Activated T-cell treated with anti-CD3 and anti-CD28 coated beads for 48 hours (primary cell): ENCODE results near the gene CLMN.
A peak's percentile ranks its signal among the peaks of the same experiment; 100 is the strongest.
"Not testable (repeated sequence)": the region's sequence is repeated elsewhere in the genome, so short reads cannot be mapped to it uniquely, and the experiment has no call there.

Source experiments
- DNase-seq: peaks from one replicate; pipeline ENCODE4 v3.0.0-alpha.2; 2020; ENCODE audit warnings: low read depth

The CLMN gene

GRCh38 chr14:95287176-95287754, 32.4 kb downstream of the CLMN start:
- DNase-seq: no peak

GRCh38 chr14:95286645-95287044, 33.1 kb downstream of the CLMN start:
- DNase-seq: no peak

DNA sequence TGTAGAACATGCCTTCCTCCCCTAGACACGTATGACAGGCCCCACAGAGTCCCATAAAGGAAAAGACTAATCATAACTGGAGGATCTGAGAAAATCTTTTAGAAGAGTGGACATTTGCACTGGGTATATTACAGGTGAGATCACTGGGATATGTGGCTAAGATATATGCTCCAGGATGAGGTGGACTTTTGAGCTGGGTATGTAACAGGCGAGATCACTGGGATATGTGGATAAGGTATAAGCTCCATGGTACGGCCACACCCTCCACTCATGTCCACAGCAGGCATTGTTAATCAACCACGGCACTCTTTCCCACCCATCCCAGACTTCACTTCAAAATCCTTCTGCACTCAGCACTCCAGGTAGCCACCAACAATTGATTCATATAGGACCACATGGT, 34.1 kb downstream of the CLMN start:
- no peak for DNase-seq

DNA sequence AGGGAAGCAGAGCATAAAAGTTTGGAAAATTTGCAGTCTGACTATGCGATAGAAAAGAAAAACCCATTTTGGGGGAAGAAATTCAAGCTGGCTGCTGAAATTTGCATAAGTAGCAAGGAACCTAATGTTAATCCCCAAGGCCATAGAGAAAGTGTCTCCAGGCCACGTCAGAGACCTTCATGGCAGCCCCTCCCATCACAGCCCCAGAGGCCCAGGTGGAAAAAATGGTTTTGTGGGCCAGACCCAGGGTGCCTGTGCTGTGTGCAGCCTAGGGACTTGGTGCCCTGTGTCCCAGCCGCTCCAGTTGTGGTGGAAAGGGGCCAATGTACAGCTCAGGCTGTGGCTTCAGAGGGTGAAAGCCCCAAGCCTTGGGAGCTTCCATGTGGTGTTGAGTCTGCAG, 35.9 kb downstream of the CLMN start:
- DNase-seq: not testable (repeated sequence)

GRCh38 chr14:95282986-95283380, 36.7 kb downstream of the CLMN start:
- DNase-seq: not testable (repeated sequence)

DNA sequence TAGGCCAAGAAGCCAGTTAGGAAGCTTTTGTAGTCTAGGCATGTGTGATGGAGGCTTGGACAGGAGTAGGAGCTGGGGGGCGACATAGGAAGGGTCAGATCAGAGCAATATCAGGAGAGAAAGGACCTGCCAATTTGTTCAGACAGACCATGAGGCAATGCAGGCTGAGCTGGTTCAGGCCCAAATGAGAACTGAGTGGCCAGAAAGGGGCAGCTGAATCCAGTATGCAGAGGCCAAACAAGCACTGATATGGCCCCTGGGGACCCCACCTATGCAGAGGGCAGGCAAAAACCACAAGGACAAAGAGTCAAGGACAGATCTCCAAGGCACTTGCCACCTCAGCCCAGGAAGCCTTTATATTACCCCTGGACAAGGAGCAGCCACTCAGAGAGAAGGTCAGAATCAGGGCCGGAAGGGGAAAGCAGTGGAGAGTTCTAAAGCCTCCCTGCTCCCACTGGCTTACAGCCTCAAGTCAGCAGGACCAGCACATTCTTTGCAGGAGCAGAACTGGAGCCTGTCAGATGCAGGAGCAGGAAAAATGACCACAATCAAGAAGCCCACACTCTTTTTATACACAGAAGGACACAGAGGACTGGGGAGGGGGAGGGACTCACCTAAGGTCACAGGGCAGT, 37.2 kb downstream of the CLMN start:
- no peak for DNase-seq

DNA sequence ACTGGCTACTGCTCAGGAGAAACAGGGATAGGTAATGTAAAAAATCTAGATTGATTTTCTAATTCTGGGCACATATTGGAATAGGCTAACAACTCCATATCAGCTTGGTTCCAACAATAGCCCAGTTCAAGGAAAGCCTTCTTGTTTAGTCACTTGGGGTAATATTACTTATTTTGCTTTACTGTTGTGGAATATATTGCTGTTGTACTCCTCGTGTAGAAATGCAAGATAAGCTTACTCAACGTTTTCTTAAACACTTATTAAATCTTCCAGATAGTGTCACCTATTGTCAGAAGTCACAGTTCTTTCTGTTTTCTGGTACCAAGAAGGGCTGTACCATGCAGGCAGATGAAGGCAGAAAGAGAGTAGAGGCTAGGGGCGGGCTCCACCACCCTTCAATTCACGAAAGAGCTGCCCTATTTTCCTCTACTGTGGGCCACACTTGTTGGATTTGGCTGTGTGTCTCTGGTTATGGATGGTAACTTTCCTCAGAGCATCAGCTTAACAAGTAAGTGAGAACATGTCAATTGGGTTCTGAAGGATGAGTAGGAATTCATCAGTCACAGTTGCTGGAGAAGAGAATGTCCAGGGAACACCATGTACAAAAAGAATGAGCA, 38.0 kb downstream of the CLMN start:
- no peak for DNase-seq

DNA sequence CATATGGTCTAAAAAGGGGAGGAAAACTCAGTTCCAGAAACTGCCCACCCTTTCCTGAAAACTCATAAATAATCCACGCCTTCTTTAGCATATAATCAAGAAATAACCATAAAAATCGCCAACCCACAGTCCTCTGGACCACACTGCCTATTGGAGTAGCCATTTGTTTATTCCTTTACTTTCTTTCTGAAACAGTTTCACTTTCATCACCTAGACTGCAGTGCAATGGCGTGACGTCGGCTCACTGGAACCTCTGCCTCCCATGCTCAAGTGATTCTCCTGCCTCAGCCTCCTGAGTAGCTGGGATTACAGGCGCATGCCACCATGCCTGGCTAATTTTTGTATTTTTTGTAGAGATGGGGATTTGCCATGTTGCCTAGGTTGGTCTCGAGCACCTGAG, 44.2 kb downstream of the CLMN start:
- DNase-seq: no peak

DNA sequence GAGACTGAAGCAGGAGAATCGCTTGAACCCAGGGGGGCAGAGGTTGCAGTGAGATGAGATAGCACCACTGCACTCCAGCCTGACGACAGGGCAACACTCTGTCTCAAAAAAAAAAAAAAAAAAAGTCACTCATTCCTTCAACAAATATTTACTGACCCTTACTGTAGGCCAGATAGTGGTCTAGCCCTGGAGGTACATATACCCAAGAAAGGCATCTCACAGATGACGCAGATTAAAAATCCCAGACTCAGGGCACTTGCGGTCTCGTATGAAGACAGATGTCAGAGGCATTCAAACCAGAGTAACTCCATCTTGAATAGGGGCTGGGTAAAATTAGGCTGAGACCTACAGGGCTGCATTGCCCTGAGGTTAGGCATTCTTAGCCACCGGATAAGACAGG, 44.8 kb downstream of the CLMN start:
- no peak for DNase-seq

DNA sequence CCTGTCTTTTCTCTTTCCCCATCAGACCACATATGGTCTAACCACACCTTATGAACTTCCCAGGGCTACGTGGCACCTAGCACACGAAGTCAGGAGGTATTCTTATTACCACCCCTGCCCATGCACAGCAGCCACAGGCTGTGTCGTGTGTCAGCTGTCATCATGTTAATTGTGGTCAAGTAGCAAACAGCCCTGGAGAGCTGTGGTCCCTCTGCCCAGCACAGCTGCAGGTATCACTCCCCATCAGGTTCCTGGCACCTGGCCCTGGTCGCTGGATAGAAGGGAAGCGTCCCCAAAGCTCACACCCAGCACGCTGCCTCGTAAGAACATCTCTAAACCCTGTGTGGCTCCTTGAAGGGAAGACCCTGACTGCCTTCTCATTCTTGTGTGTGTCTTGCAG, 45.4 kb downstream of the CLMN start:
- no peak for DNase-seq

- DNase-seq: no peak
Measured at GRCh38 chr14:95273001-95273978, 46.4 kb downstream of the CLMN start.

GRCh38 chr14:95272057-95272456, 47.7 kb downstream of the CLMN start:
- no peak for DNase-seq

DNA sequence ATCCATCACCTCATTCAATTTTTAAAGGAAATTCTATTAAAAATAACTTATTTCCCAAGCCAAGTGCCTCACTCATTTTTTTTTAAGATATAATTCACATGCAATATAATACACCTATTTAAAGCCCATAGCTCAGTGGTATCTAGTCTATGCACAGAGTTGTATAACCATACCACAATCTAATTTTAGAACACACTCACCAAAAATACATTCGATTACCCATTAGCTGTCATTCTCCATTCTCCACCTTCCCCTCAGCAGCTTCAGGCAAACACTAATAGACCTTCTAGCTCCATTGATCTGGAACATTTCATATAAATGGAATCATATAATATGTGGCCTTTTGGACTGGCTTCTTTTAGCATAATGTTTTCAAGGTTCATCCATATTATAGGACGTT, 49.5 kb downstream of the CLMN start:
- DNase-seq: no peak

- DNase-seq: no peak
Measured at GRCh38 chr14:95269493-95269892, 50.2 kb downstream of the CLMN start.

DNA sequence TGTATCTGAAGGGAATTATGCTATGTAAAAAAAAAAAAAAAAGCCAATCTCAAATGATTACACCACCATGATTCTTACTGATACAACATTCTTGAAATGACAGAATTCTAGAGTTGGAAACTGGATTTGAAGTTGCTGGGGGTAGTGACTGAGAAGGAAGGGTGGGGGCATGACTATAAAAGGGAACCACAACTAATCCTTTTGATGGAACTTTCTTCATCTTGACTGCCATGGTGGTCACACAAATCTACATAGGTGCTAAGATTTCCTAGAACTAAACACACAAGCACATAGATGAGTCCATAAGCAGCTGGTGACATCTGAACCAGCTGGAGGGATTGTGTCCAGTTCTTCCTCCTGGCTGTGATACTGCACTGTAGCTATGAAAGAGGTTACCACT, 51.4 kb downstream of the CLMN start:
- no peak for DNase-seq

DNA sequence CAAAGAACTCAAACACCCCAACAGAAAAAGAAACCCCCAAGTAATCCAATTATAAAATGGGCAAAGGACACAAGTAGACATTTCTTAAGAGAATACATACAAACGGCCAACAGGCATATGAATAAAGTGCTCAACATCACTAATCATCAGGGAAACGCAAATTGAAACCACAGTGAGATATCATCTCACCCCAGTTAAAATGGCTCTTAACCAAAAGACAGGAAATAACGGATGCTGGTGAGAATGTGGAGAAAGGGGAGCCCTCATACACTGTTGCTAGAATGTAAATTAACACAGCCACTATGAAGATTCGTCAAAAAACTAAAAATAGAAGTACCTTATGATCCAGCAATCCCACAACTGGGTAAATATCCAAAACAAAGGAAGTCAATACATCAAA, 52.4 kb downstream of the CLMN start:
- no peak for DNase-seq

GRCh38 chr14:95265106-95266094, 54.3 kb downstream of the CLMN start:
- DNase-seq: peak; percentile 34

- DNase-seq: no peak
Measured at GRCh38 chr14:95264271-95264973, 55.3 kb downstream of the CLMN start.

DNA sequence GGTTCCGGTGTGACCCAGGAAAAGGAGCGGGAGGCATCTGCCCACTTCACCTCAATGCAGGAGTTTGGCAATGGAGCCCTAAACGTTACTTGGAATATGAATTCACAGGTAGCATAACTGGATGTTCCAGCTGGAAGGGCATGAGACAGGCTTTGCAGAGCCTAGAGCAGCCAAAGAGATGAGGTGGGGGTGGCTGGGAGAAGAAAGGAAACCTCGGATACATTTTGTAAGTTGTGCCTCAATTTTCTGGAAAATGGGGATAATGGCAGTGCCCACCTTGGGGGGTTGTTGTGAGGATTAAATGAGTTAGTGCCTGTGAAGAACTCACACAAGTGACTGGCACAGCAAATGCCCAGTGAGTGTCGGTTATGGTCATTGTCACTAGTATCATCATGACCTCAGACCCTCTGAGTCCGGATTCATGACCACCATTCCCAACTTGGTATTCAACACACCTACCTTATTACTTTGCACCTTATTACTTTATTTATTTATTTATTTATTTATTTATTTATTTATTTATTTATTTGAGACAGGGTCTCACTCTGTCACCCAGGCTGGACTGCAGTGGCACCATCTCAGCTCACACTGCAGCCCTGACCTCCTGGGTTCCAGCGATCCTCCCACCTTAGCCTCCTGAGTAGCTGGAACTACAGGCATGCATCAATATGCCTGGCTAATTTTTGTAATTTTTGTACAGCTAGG, 56.0 kb downstream of the CLMN start:
- DNase-seq: no peak

DNA sequence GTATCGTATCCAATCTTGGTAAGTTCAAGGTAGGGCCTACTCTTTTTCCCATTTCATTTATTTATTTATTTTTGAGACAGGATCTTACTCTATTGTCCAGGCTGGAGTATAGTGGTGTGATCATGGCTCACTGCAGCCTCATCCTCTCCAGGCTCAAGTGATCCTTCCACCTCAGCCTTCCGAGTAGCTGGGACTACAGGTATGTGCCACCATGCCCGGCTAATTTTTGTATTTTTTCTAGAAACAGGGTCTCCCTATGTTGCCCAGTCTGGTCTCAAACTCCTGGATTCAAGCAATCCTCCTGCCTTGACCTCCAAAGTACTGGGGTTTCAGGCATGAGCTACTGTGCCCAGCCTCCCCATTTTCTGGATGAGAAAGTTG, 57.2 kb downstream of the CLMN start:
- DNase-seq: no peak
